GM19238 (cell line): Measurements from ENCODE around the gene BABAM2.

Source experiments
- DNase-seq: peaks from one replicate; pipeline ENCODE4 v3.0.0; 2011; ENCODE audit warnings: low spot score; ENCODE audit not compliant: insufficient read length

BABAM2 gene

DNA sequence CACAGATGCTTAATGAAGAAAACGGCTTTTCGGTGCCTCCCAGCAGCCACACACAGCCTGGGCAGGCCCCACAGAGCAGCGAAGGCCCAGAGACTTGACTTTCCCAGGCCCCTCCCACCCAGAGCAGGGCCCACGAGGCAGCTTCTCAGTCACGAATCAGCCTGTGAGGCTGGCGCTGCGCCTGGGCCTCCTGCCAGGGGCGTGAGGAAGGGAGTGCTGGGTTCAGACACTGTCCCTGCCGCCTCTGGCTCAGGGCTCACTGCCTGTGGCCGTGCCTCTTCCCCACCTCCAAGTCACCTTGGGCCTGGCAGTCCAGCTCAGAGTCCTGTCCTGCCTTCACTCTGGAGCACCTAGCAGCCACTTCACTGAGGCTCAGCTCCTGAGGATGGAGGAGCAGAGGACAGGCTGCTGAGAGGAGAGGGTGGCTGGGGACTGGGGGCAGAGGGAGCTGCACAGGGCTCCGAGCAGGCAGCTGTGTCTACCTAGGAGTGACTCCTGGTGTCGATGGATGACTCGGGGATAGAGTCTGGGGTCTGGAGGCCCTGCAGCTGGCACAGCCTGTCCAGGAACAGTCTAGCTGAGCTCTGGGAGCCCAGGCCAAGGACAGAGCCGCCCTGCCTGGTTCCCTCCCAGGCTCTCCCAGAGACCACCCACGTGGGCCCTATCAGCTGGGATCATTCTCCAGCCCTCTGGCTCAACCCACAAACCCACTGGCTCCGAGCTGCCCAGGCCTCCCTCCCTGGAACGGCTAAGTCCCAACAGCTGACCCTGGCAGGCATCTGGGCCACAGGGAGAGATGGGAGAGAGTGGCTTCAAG lies 465.8 kb downstream of the BABAM2 start:
- DNase-seq, result no peak

- no peak for DNase-seq
Observed at GRCh38 chr2:28357055-28357454, 466.5 kb downstream of the BABAM2 start.

DNA sequence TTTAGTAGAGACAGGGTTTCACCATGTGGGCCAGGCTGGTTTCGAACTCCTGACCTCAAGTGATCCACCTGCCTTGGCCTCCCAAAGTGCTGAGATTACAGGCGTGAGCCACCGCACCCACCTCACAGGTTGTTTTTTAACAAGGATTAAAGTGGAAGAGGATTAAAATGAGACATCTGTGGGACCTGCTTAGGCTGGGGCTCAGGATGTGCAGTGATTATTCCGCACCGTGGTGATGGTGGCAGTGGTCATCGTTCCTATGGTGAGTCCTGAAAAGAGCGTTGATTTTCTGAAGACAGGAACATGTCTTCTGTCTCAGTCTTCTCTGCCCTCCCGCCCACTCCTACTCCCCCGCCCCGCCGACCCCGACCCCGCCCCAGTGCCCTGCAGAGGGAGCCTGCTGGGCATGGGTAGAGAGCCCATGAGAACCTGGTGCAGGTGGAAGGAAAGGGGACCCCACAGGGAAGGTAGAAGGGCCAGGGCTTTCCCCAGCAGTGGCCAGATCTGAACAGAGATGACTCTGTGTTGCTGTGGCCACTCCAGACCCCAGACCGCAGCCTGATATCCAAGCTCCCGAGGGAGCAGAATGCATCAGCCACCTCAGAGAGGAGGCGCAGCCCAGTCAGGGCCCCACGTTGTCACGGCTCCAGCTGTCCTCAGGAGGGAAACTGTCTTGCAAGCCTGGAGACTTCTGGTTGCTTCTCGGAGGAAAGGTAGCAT lies 467.6 kb downstream of the BABAM2 start:
- DNase-seq, result no peak

- no peak for DNase-seq
Observed at GRCh38 chr2:28358668-28359201, 468.2 kb downstream of the BABAM2 start.

DNA sequence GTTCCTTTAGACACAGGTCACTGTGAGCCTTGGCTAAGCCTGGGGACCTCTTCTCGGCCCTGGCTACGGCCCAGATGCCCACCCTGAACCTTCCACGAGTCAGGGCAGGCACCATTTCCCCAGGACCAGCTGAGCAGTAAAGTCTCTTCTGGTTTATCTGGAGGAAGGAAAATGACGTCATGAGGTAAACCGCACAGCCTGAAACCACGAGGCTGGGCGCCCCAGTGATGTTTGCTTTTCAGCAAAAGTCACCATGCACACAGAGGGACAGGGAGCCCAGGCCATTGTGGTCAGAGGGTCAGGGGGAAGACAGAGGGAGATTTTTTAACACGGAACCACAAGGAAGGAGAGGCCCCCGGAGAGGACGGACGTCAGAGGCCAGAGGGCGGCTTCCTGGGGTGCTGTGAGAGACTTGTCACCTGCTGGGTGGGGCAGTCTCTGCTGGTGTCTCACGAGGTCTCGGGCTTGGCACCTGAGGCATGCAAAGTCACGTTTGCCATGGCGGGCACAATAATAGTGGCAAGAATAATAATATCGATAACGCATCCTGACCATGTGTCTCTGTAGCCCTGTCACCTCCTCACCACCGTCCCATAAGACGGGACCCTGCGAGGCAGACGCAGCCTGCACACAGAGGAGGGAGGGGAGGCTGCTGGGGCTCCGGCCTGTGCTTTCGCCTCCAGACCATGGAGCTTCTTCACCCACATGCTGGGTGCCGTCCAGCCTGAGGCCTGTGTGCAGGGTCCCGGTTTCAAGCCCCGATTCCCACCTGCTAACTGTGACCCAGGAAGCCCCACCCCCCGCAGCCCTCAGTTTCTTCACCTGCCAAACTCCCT lies 468.9 kb downstream of the BABAM2 start:
- DNase-seq, result peak; percentile 44

DNA sequence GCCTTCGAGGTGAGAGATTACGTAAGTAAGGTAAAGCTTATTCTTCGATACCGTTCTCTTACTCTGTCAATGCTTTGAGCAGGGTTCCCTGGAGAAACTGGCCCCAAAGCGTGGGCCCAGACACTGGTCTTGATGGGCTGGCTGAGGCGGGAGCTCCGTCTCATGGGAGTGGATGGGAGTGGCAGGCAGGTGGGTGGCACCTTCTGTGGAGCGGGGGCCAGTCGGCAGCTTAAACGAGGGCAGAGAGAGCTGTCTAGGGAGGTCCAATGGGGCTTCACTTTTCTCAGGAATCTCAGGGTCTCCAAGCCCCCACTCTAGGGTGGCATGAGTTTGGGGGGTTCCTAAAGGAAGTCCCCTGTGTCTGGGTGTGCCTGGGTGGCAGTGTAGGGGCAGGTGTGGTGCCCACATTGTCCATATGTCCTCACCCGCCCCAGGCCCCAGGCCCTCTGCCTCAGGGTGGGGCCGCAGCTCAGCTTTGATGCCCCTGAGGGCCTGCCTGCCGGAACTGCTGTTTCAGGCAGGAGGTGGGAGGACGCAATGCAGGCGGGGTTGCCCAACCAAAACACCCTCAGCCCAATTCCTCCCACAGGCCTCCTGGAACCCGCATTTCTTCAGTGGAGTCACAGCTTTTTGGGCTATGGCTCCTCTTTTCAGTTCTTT lies 469.7 kb downstream of the BABAM2 start:
- DNase-seq, result no peak

GRCh38 chr2:28360718-28361293 lies 470.3 kb downstream of the BABAM2 start:
- DNase-seq, result no peak

- no peak for DNase-seq
Observed at GRCh38 chr2:28361991-28362710, 471.6 kb downstream of the BABAM2 start.

DNA sequence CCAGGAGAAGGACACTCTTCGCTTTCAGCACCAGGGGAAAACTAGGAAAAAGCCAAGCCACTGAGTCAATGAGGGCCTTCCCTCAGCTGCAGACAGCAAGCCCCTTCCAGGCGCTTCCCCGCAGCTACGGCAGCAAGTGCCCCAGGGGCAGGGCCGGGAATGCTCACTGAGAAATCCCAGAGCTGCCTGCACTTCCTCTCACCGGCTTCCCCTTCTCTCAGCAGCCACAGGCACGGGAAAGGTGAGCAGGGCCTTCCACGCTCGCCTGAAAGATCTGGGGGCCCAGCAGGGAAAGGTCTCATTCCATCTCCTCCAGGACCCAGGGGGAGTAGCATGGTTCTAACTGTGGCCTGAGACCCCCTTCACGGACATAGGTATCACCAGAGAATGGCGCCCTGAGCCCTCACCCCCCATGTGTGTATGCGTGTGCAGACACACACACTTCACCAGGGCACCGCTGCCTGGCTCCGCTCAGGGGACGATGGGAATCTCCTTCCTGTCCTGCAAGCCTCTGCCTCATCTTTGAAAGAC lies 472.5 kb downstream of the BABAM2 start:
- no peak for DNase-seq

GRCh38 chr2:28363686-28364280 lies 473.3 kb downstream of the BABAM2 start:
- no peak for DNase-seq

- no peak for DNase-seq
Observed at GRCh38 chr2:28364610-28365009, 474.1 kb downstream of the BABAM2 start.

DNA sequence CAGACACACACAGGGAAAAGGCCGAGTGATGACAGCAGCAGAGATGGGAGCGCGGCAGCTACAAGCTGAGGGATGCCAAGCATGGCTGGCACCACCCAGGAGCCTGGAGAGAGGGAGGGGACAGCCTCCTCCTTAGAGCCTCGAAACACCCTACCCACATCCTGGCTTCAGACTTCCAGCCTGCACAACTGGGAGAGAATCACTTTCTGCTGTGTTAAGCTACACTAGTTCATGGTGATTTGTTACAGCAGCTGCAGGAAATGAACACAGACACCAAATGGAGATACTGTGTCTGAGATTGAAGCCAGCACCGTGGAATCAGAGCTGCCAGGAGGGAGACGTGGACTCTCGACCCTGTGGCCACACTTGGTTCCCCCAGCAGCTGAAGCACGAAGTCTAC lies 474.6 kb downstream of the BABAM2 start:
- no peak for DNase-seq

DNA sequence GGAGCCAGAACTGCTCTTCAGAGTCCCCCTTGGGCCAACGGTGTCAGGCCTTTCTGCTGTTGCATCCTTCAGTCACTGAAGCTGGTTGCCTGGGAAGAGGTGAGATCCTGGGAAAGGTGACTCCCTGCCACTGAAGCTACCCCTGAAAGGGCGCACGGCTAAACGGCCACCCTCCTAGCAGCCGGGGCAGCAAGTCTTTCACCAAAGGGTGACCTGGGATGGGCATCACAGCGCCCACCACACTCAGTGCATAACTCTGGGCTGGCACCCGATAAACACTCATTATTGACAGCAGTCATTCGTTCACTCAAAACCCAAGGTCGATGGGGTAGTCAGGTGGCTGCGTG lies 475.6 kb downstream of the BABAM2 start:
- DNase-seq, result no peak

- no peak for DNase-seq
Observed at GRCh38 chr2:28366496-28367282, 476.2 kb downstream of the BABAM2 start.

GRCh38 chr2:28367667-28368356 lies 477.3 kb downstream of the BABAM2 start:
- no peak for DNase-seq

DNA sequence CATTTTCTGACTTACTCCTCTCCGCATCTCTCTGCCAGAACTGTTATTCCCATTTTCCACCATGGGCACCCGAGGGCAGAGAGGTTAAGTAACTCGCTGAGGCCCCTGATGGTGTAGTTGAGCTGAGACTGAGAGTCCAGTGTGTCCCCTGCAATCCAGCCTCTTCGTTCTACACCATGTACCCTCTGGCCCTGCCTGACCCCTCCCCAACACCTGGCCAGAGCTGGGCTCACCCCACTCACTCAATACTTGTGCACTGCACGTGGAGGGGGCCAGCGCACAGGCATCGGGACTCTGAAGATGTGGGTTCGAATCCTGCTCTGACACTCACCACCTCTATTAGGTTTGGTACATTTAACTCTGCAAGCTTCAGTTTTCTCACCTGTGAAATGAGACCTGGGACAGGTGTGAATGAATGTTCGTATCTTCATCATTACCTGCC lies 477.8 kb downstream of the BABAM2 start:
- no peak for DNase-seq

GRCh38 chr2:28369358-28369757 lies 478.8 kb downstream of the BABAM2 start:
- no peak for DNase-seq

- DNase-seq, result no peak
Observed at GRCh38 chr2:28370354-28370753, 479.8 kb downstream of the BABAM2 start.
